Testis (tissue), 3 donors: ENCODE results near the gene RXFP3. TPM values are rescaled to one million over a fixed set of nuclear protein-coding genes. Genes with fewer than 3 reads are reported as not detected.

Source experiments
- DNase-seq: peaks from one replicate; pipeline ENCODE4 v3.0.0-alpha.2; 2019
- H3K27ac ChIP-seq, 2 donors: fragments of 200-600 bp; sonication (generic); one replicate each; pipeline ENCODE4 v1.5.1; 2019
- H3K27me3 ChIP-seq: fragments of 200-600 bp; sonication (generic); one replicate; pipeline ENCODE4 v1.5.1; 2019
- H3K36me3 ChIP-seq: fragments of 200-600 bp; sonication (generic); one replicate; pipeline ENCODE4 v1.5.1; 2017; ENCODE audit warnings: low read depth; ENCODE audit errors: missing control alignments
- H3K4me1 ChIP-seq: fragments of 200-600 bp; sonication (generic); one replicate; pipeline ENCODE4 v1.5.1; 2019
- H3K4me3 ChIP-seq, 2 donors: fragments of 200-600 bp; sonication (generic); one replicate each; pipeline ENCODE4 v1.5.1; 2017 to 2019
- H3K9me3 ChIP-seq: fragments of 200-600 bp; sonication (generic); one replicate; pipeline ENCODE4 v1.5.1; 2017
- CTCF ChIP-seq, 3 experiments: fragments of 450-650 bp in 2 of 3; fragments of 200-600 bp in 1 of 3; sonication (generic) in 1 of 3; IDR thresholded peaks; one replicate each; pipeline ENCODE4 v1.5.1; 2016 to 2019; ENCODE audit warnings: antibody characterized with exemption in 3 of 3, mild to moderate bottlenecking in 2 of 3, moderate library complexity in 1 of 3
- POLR2A ChIP-seq: fragments of 450-650 bp; IDR thresholded peaks from one replicate; pipeline ENCODE4 v1.6.1; 2017; ENCODE audit warnings: antibody characterized with exemption, mild to moderate bottlenecking, moderate library complexity
- WGBS, 2 donors: methylation state at CpG; one replicate each; pipeline ENCODE4 v1.1.5; 2018; 5-methylcytosine and 5-hydroxymethylcytosine counted together
- intact Hi-C: fragments of 100-400 bp; cut with DNase I; formaldehyde crosslinking; loops from one replicate; pipeline ENCODE4 v1.15.1; 2023; ENCODE audit warnings: low total_unique reads
- polyA plus RNA-seq: library from polyadenylated mRNA; stranded (reverse); fragments of 350-450 nt; fragmentation: Illumina TruSeq; extraction: RNeasy Lipid Tissue Mini Kit (QIAGEN cat#74804); gene quantifications from one replicate; pipeline ENCODE4 v1.2.3, GENCODE V29; 2014; ENCODE audit warnings: low read depth, low replicate concordance; ENCODE audit not compliant: insufficient read depth
- total RNA-seq, 2 donors: library from RNA; depleted of rRNA; stranded (reverse); fragments of >200 nt; gene quantifications; one replicate each; pipeline ENCODE4 v1.2.3, GENCODE V29; 2016

RXFP3 gene
- total and polyA plus RNA-seq, 3 donors from 2014 or later: not detected

- Histone ChIP-seq H3K4me1 (peaks cover 10% of the 10 kb centered on the region), H3K27ac (peak within 1 kb of the TSS; percentile 28 to 59), H3K27me3 (no peaks in the 10 kb centered on the region), H3K36me3 (no peaks in the 10 kb centered on the region), H3K9me3 (no peaks in the 10 kb centered on the region), H3K4me3 (peak within 1 kb of the TSS; percentile 56 to 64)
- peak; percentile 47 for DNase-seq
- intact Hi-C loops: no loop called here
- 1 to 2% methylated on average over 17 to 45 of the region's 45 CpGs for WGBS, 2 donors
- TF ChIP-seq CTCF (IDR thresholded peaks at IDR 0.05) (no peak), POLR2A (no peak)
Observed at GRCh38 chr5:33891788-33892619, 44.2 kb upstream of the RXFP3 start, which contains the start of gene ADAMTS12. Gene ADAMTS12, minus strand, starts transcription at chr5:33891990. Its CDS starts 134 bp downstream, at chr5:33891856.

- Histone ChIP-seq H3K4me3 (peak overlapping the region in 1 of 2 donors; percentile 64), H3K27ac (no peak overlapping the region), H3K36me3 (no peaks in the 10 kb centered on the region), H3K9me3 (no peaks in the 10 kb centered on the region), H3K27me3 (no peaks in the 10 kb centered on the region), H3K4me1 (peaks cover 10% of the 10 kb centered on the region)
- 28 to 31% methylated on average over 5 of the region's 5 CpGs for WGBS, 2 donors
- peak; percentile 38 for DNase-seq
- TF ChIP-seq CTCF (IDR thresholded peaks at IDR 0.05) (no peak), POLR2A (no peak)
- intact Hi-C loops: no loop called here
Observed at GRCh38 chr5:33892620-33893137, 43.5 kb upstream of the RXFP3 start.

GRCh38 chr5:33894566-33894965, 41.6 kb upstream of the RXFP3 start:
- DNase-seq: no peak
- 87 to 94% methylated on average over 1 of the region's 1 CpG for WGBS, 2 donors
- Histone ChIP-seq H3K4me1 (no peaks in the 10 kb centered on the region), H3K9me3 (no peaks in the 10 kb centered on the region), H3K4me3 (no peak overlapping the region), H3K27me3 (no peaks in the 10 kb centered on the region), H3K27ac (no peak overlapping the region), H3K36me3 (no peaks in the 10 kb centered on the region)
- no peak for TF ChIP-seq POLR2A
- intact Hi-C loops: no loop called here

GRCh38 chr5:33901156-33901555, 35.0 kb upstream of the RXFP3 start:
- TF ChIP-seq CTCF (IDR thresholded peaks at IDR 0.05) (no peak), POLR2A (no peak)
- DNase-seq: no peak
- H3K4me1 ChIP-seq: no peaks in the 10 kb centered on the region
- WGBS, 2 donors: 61 to 65% methylated on average over 1 of the region's 1 CpG
- H3K27ac ChIP-seq: no peak overlapping the region
- H3K9me3 ChIP-seq: no peaks in the 10 kb centered on the region
- intact Hi-C loops: no loop called here
- H3K36me3 ChIP-seq: no peaks in the 10 kb centered on the region
- no peaks in the 10 kb centered on the region for H3K27me3 ChIP-seq
- no peak overlapping the region for H3K4me3 ChIP-seq

GRCh38 chr5:33903118-33903517, 33.1 kb upstream of the RXFP3 start:
- Histone ChIP-seq H3K9me3 (no peaks in the 10 kb centered on the region), H3K4me3 (no peak overlapping the region), H3K27ac (no peak overlapping the region), H3K4me1 (no peaks in the 10 kb centered on the region), H3K36me3 (no peaks in the 10 kb centered on the region), H3K27me3 (no peaks in the 10 kb centered on the region)
- DNase-seq: no peak
- intact Hi-C loops: no loop called here
- WGBS, 2 donors: 82 to 100% methylated on average over 1 to 2 of the region's 2 CpGs
- TF ChIP-seq CTCF (IDR thresholded peaks at IDR 0.05): no peak
- no peak for TF ChIP-seq POLR2A
